SHP77 treated with DMSO at 0.1 percent for 48 hours (cell line): ENCODE data around the gene C1S.
"Not testable (repeated sequence)": the region's sequence is repeated elsewhere in the genome, so short reads cannot be mapped to it uniquely, and the experiment has no call there.

Experiments
- DNase-seq: peaks from one replicate; lab custom pipeline; 2025; lab: John Stamatoyannopoulos, UW

The C1S gene

GRCh38 chr12:7102582-7102981, 42.1 kb downstream of the C1S start:
- no peak for DNase-seq

DNA sequence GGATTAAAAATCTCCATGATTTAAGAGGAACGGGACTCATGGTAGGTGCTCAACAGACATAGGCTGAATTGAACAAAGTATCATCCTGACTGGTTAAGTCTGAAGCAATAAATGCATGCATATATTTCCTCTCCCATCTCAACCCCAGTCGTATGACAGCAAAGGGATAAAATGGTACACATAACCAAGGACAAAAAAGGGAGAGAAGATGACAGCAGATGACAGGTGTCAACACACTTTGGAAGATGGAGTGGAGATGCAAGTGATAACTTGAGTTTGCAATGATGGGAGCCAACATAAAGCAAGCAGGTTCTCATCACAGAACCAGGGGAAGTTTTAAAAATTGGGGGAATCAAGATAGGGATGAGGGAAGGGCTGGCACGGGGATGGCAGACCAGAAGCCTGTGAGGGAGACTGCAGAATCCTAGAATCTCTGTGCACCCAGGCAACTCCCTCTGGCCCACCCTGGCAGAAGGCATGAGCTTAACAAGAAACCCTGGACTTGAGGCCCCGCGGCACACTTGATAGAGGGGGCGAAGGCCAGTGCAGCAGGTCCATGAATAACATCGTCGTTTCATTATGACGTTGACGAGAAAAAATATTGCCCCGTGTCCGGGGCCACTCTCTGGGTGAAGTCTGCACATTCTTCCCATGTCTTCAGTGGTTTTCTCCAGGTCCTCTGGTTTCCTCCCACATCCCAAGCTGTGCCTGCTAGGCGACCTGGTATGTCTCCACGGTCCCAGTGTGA, 43.5 kb downstream of the C1S start:
- no peak for DNase-seq

- no peak for DNase-seq
Observed at GRCh38 chr12:7106082-7106481, 45.6 kb downstream of the C1S start.

GRCh38 chr12:7107181-7107580, 46.7 kb downstream of the C1S start:
- DNase-seq: not testable (repeated sequence)

GRCh38 chr12:7107636-7108002, 47.1 kb downstream of the C1S start:
- no peak for DNase-seq

DNA sequence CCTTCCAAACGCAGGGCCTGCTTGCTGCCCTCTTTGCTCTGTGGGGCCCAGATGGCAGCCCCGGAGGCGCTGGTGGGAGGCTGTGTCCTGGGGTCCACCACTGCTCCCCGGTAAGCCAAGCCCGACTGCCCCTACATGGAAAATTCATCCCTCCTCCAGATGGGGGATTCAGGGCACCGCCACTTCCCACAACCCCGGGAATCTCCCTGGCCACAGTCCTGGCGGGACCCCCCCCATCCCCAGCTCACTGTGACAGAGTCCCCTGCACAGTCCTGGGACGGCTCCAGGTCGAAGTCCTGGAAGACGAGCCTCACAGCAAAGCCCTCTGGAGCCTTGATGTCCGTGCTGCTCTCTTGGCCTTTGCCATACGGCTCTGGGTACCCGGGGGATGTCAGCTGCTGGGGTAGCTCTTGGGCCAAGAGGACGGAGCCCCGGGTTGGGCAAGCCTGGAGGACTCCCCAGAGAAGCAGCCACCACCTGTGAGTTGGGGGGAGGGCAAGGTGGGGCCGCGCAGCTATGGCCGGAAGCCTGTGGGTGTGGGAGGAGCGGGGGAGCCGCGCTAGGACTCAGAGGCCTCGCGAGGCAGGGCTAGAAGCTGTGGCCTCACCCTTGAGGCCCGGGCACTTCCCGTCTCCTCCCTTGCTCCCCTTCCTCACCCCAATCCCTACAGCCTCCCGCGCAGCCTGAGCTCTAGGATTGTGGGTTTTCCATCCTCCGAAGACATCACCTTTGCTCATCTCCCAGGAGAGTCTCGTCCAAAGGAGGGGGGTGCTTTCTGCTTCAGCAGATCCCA, 47.7 kb downstream of the C1S start:
- no peak for DNase-seq

DNA sequence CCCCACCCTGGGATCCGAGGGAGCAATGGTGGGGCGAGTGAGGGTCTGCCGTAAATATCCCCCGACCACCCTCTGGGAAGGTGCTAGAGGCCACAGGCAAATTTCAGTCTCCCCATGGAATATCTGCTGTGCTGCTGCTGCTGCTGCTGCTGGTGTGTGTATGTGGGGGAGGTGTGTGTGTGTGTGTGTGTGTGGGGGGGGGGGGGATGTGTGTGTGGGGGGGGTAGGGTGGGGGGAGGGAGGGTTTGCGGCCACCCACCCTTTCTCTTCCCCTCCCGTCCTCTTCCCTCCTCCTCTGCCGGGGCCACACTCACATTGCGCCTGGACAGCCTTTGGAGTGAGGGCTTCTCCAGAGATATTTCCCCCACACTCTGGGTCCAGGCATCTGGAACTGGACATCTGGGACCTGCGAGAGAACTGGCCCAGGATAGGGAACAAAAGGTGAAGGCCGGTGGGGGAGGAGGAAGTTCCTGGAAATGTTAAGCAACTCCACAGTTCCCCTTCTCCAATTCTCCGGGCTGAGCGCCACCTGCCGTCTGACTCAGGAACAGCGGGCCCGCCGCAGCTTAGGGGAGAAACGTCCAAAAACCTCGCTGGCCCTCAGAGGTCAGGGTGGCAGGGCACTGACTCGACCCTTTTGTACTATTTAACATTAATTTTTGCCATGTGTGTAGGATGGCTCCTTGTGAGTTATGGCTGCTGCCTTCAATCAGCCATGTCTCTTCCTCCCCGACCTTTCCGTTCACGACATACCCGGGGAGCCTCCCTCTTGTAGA, 48.5 kb downstream of the C1S start, which contains the start of gene C1RL:
Gene C1RL (minus strand): TSS at position 419 of the 776 bp plus-strand sequence. CDS start 34 bp downstream, at position 385.
- DNase-seq: peak; percentile 32

DNA sequence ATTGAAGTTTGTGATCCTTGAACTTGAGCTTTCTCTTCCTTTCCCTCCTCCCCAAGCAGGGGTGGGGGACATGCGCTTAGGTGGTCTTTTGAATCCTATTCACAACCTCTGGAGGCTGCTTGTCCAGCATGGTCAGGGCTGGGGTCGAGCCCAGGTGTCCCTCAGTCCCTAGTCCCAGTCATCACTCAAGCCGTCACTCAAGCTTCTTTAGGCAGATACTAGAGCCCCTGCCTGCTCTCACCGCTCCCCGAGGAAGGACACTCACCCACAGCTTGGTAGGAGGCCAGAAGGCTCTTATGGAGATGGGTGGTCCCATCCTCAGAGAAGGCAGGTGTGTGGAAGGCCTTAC, 49.0 kb downstream of the C1S start:
- DNase-seq: no peak

GRCh38 chr12:7110661-7111060, 50.1 kb downstream of the C1S start:
- no peak for DNase-seq

- no peak for DNase-seq
Observed at GRCh38 chr12:7112041-7112440, 51.5 kb downstream of the C1S start.

- DNase-seq: no peak
Observed at GRCh38 chr12:7113389-7113871, 52.9 kb downstream of the C1S start.

- DNase-seq: no peak
Observed at GRCh38 chr12:7114008-7114407, 53.5 kb downstream of the C1S start.

- DNase-seq: no peak
Observed at GRCh38 chr12:7114851-7115250, 54.3 kb downstream of the C1S start.

GRCh38 chr12:7116196-7116595, 55.7 kb downstream of the C1S start:
- DNase-seq: no peak

- DNase-seq: no peak
Observed at GRCh38 chr12:7116916-7117315, 56.4 kb downstream of the C1S start.

- no peak for DNase-seq
Observed at GRCh38 chr12:7117670-7118069, 57.2 kb downstream of the C1S start.

DNA sequence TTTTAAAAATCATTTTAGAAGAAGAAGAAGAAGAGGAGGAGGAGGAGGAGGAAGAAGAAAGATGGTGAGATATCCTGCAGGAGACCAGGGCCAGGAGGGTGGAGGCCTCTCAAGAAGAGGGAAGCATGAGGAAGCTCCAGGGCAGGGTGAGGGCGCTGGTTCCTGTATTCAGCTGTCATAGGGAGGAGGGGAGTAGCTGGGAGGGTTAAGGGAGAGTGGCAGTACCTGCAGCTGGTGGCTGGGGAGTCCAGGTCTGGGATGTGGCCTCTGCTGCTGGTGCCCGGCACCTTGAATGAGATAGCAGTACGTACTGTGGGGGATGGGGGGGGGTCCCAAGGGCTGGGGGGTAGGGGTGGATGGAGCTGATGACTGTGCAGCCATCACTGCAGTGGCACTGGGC, 58.4 kb downstream of the C1S start:
- DNase-seq: no peak

GRCh38 chr12:7120166-7120565, 59.6 kb downstream of the C1S start:
- no peak for DNase-seq
